SHP77 treated with DMSO at 0.1 percent for 48 hours (cell line): Measurements from ENCODE around the gene UBXN6.
A peak's percentile ranks its signal among the peaks of the same experiment; 100 is the strongest.

Experiments used
- DNase-seq: peaks from one replicate; lab custom pipeline; 2025; lab: John Stamatoyannopoulos, UW

The UBXN6 gene

DNA sequence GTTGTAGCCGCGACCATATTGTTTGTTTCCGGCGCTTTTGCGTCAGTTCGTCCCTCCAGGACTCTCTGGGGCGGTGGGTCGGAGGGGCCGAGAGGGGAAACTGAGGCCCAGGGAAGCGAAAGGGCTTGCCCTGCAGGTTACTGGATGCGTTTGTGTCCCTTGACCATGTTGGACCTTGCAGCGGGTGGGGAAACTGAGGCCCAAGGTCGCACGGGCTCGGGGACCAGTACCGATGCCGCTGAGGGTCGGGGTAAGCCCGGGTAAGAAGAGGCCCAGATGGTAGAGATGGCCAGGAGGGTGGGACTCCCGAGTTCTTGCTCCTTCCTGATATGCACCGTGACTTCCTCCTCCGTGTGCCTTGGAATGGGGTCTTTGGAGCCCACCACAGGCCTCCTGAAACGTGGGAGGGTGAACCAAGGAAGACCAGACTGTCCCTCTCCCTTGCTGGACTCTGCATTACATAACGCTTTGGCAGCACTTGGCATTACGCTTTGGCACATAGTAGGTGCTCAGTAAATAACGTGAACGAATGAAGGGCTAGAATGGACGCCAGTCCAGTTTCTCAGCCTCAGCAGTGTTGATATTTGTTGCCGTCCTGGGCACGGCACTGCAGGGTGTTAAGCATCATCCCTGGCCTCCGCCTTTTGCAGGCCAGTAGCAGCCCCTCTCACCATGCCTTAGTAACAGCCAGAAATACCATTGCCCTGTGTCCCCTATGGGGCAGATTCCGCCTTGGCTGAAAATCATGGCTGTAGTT, 54.4 kb downstream of the UBXN6 start:
- DNase-seq, result no peak

GRCh38 chr19:4402171-4403004, 55.2 kb downstream of the UBXN6 start, which contains the start of gene CHAF1A:
TSS of gene CHAF1A (plus strand) at chr19:4402640. CDS start at chr19:4402763, 123 bp downstream.
- peak; percentile 98 for DNase-seq

DNA sequence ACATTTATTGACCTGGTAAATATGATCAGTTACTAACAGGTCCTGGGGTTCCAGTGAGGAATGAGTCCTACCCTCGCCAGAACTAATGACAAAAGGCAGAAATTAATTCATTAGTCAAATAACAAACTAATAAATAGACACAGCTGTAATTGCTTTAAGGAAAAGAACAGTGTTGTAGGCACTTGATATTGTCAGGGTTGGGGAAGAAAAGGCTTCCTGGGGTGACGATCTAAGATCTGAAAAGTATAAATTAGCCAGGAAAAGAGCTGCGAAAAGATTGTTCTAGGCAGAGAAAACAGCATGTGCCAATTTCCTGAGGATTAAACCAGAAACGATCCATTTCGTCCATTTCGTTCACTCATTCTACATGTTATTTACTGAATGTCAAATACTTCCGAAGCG, 55.8 kb downstream of the UBXN6 start:
- no peak for DNase-seq

- DNase-seq, result peak; percentile 71
Measured at GRCh38 chr19:4400135-4400936, 57.3 kb downstream of the UBXN6 start, which contains the start of gene SH3GL1. TSS of gene SH3GL1 (minus strand) at chr19:4400547. CDS start at chr19:4400368, 179 bp downstream.

GRCh38 chr19:4399812-4400134, 57.8 kb downstream of the UBXN6 start:
- DNase-seq, result no peak

- DNase-seq, result no peak
Measured at GRCh38 chr19:4396949-4397783, 60.4 kb downstream of the UBXN6 start.
